ENCODE data around the gene TNFRSF1A.

The TNFRSF1A gene

GRCh38 chr12:6341417-6342139 lies at the start of gene TNFRSF1A:
Gene TNFRSF1A (minus strand): TSS chr12:6342076. CDS start chr12:6341814, 262 bp downstream.
- DNase-seq (ENCODE audit: low read depth, low spot score), result no peak

DNA sequence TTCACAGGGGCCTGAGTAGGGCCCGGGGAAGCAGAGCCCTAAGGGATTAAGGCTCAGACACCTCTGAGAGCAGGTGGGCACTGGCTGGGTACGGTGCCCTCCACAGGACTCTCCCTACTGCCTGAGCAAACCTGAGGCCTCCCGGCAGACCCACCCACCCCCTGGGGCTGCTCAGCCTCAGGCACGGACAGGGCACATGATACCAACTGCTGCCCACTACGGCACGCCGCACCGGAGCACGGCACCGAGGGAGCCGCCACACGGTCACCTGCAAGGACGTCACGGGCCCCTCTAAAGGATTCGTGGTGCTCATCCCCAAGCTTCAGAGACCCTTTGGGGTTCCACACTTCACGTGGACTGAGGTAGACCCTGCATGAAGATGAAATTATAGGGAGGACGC lies 49.1 kb upstream of the TNFRSF1A start:
- no peak for DNase-seq (ENCODE audit: low read depth, low spot score)

DNA sequence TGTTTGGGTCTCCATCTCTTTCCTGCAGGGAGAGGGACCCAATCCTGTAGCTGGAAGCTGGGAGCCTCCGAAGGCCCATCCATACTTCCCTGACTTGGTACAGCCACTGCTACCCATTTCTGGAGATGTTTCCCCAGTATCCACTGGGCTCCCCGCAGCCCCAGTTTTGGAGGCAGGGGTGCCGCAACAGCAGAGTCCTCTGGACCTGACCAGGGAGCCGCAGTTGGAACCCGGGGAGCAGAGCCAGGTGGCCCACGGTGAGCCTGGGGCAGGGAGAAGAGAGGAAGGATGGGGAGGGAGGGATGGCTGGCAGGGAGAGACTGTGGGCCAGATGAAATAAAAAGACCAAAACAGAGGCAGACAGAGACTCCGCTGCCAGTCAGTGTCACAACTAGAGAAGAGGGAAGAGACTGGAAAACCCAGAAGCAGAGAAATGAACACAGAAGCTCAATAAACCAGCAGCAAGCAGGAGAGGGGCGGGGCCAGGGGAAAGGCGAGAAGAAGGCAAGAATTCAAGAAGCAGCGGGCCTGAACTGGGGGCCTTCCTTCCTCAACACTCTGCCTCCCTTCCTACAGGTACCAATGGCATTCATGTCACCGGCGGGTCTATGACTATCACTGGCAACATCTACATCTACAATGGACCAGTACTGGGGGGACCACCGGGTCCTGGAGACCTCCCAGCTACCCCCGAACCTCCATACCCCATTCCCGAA lies 48.4 kb upstream of the TNFRSF1A start:
- DNase-seq (ENCODE audit: low read depth, low spot score), result no peak

DNA sequence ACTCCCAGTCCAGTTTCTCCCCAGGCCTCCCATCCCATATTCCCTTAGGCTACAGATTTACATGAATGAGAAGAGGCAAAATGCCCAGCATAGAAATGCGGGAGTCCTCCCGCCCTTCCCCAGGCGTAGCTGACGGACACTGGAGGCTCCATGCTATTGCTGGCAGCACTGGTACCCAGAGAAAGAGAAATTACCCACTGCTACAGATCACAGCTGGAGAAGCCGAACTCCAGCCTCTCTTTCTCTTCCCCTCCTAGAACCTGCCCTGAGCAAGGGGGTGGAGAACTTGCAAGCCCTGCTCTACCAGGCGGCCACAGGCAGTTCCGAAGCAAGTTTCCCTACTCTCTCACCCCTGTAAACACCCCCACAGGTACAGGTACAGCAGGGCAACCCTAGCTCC lies 45.7 kb upstream of the TNFRSF1A start:
- no peak for DNase-seq (ENCODE audit: low read depth, low spot score)

DNA sequence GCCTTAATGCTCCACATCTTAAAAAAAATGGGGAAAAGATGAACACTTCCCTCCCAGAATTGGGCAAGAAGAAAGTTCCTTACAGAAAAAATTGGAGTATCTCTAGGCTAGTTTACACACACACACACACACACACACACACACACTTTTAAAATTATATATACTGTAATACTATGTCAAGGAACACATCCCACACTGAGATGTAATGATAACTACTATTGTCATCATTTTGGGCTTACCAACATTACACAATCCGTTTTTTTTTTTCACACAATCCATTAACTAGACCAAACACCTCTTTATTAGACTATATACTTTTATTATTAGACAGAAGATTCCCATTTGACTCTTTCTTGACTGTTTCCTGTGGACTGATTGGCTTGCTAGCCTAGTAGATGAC lies 44.6 kb upstream of the TNFRSF1A start:
- no peak for DNase-seq (ENCODE audit: low read depth, low spot score)

DNA sequence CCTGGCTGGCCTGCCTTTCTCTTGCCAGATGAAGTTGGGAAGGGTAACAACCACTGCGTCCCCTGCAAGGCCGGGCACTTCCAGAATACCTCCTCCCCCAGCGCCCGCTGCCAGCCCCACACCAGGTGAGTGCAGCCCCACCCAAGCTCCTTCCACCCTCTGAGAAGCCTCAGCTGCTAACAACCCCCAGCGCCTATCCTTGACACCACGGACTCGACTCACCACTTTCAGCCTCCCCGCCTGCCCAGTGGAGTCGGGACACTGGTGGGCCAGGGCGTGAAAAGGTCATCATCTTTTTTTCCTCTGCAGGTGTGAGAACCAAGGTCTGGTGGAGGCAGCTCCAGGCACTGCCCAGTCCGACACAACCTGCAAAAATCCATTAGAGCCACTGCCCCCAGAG lies 44.2 kb upstream of the TNFRSF1A start:
- no peak for DNase-seq (ENCODE audit: low read depth, low spot score)

- DNase-seq (ENCODE audit: low read depth, low spot score), result no peak
These were observed 42.9 kb upstream of the TNFRSF1A start for GRCh38 chr12:6384499-6385436.

GRCh38 chr12:6383572-6384498 lies 42.0 kb upstream of the TNFRSF1A start, which contains the start of gene LTBR:
Gene LTBR (plus strand): TSS chr12:6384162. CDS start chr12:6384359, 197 bp downstream.
- peak; percentile 50 for DNase-seq (ENCODE audit: low read depth, low spot score)

GRCh38 chr12:6382982-6383381 lies 41.1 kb upstream of the TNFRSF1A start:
- DNase-seq (ENCODE audit: low read depth, low spot score), result no peak

- DNase-seq (ENCODE audit: low read depth, low spot score), result no peak
These were observed 40.5 kb upstream of the TNFRSF1A start for GRCh38 chr12:6382371-6382770.

- DNase-seq (ENCODE audit: low read depth, low spot score), result no peak
These were observed 38.6 kb upstream of the TNFRSF1A start for GRCh38 chr12:6380141-6381121.

- DNase-seq (ENCODE audit: low read depth, low spot score), result no peak
These were observed 37.0 kb upstream of the TNFRSF1A start for GRCh38 chr12:6378709-6379472.

- DNase-seq (ENCODE audit: low read depth, low spot score), result no peak
These were observed 35.8 kb upstream of the TNFRSF1A start for GRCh38 chr12:6377667-6377994.

GRCh38 chr12:6376870-6377666 lies 35.2 kb upstream of the TNFRSF1A start:
- DNase-seq (ENCODE audit: low read depth, low spot score), result no peak

DNA sequence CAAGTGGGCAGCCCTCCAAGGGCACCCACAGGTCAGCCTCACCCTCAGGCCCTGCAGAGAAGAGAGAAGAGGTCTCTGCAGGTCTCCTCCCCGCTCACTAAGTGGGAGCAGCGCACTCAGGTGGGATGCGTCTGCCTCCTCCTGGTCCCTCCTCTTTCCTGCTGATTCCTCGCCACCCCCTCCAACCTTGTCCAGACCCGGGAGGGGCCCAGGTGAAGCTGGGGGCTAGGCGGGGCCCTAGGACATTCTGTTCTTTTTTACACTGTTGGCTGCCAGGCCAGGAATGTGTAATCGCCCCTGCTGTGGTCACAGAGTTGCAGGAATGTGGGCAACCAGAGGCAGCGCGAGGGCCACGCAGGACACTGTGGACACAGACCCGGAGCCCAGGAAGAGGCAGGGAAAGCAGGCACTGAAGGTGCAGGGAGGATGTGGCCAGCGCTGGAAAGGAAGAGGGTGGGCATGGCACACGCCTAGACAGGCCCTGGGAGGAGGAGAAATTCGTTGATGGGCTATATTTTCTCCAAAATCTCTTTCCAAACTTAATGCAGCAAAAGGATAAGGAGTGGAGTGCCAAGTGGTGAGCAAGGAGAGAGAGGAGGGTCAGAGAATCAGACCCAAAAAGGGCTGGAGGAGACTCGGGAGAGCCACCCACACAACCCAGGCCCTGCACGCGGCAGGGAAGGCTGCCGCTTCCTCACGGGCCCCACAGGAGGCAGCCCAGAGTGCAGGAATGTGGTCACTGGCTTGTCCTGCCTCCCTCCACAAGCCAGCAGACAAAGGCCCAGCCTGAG lies 34.4 kb upstream of the TNFRSF1A start:
- DNase-seq (ENCODE audit: low read depth, low spot score), result no peak

DNA sequence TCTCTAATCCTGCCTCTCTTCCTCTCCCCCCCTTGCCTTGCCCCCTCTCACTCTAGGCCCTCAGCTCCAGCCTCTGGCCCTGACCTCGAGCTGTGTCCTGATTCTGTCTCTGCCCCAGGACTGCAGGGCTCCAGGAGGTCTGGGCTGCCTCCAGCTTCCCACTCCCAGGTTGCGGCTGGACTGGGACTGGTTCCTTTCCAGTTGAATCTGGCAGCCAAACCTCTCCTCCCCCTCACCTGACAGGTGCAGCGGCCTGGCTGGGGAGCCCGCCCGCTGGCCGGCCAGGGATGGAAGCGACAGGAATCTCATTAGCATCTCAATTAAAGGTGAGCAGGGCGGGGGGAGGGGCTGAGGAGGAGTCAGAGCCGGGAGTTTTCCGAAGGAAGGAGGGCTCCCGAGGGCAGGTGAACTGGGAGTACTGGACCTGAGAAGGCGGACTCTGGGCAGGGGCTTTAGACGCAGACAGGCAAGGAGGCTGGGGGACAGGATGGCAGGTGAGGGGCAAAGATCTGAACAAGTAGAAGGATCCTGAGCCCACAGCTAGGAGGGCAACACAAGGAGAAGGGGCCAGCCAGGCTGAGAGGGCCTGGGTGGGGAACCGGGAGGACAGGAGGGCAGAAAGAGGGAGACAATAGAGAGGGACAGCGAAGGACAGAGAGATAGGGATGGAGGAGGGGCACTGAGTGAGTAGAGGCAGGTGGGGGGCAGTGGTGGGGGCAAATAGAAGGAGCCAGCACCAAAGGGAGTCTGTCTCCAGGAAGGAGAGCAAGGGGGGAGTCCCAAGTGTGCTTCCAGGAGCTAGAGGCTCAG lies 33.6 kb upstream of the TNFRSF1A start, which contains the start of gene SCNN1A:
Gene SCNN1A (minus strand): TSS at position 295 of the 810 bp plus-strand sequence. CDS start 780 bp downstream, outside the sequence.
- DNase-seq (ENCODE audit: low read depth, low spot score), result no peak

All from brain pericyte (primary cell).